Breast epithelium (tissue), 4 donors: ENCODE results near the gene ATXN3. TPM values are rescaled to one million over a fixed set of nuclear protein-coding genes. Genes with fewer than 3 reads are reported as not detected.
"Not testable (repeated sequence)": the region's sequence is repeated elsewhere in the genome, so short reads cannot be mapped to it uniquely, and the experiment has no call there.

ENCODE experiments used
- DNase-seq, 2 donors: peaks; one replicate each; pipeline ENCODE4 v3.0.0-alpha.2; 2019; ENCODE audit warnings: low spot score in 2 of 2
- H3K27ac ChIP-seq, 2 donors: fragments of 200-600 bp; sonication (generic) in 1 of 2; one replicate each; pipeline ENCODE4 v1.5.1; 2016 to 2019; ENCODE audit warnings: mild to moderate bottlenecking in 1 of 2
- H3K27me3 ChIP-seq, 2 donors: fragments of 200-600 bp; sonication (generic) in 1 of 2; one replicate each; pipeline versions ENCODE4 v1.5.1 to v1.6.0; 2017 to 2019; ENCODE audit warnings: control low read depth in 1 of 2, mild to moderate bottlenecking in 1 of 2
- H3K36me3 ChIP-seq: fragments of 200-600 bp; one replicate; pipeline ENCODE4 v1.5.1; 2019
- H3K4me1 ChIP-seq, 2 donors: fragments of 200-600 bp; sonication (generic); one replicate each; pipeline ENCODE4 v1.5.1; 2016 to 2019; ENCODE audit warnings: control low read depth in 1 of 2
- H3K4me3 ChIP-seq, 3 donors: fragments of 200-600 bp; sonication (generic); 1 replicate in 2 of 3; 2 replicates in 1 of 3; pipeline ENCODE4 v1.5.1; 2016 to 2019; ENCODE audit warnings: mild to moderate bottlenecking in 3 of 3, moderate library complexity in 2 of 3
- H3K9me3 ChIP-seq, 2 donors: fragments of 200-600 bp; sonication (generic) in 1 of 2; one replicate each; pipeline ENCODE4 v1.5.1; 2016 to 2019; ENCODE audit warnings: control low read depth in 1 of 2
- POLR2A ChIP-seq: fragments of 450-650 bp; IDR thresholded peaks from one replicate; pipeline ENCODE4 v1.6.1; 2016; ENCODE audit warnings: antibody characterized with exemption, mild to moderate bottlenecking, moderate library complexity
- POLR2AphosphoS5 ChIP-seq, 3 donors: sonication (generic); formaldehyde crosslinking; IDR thresholded peaks; one replicate each; pipeline ENCODE4 v1.6.1; 2017; ENCODE audit warnings: antibody characterized with exemption in 3 of 3
- intact Hi-C: fragments of 100-400 bp; cut with DNase I; formaldehyde crosslinking; loops from one replicate; pipeline ENCODE4 v1.15.1; 2023; ENCODE audit warnings: low total_unique reads
- total RNA-seq, 3 donors: library from RNA; depleted of rRNA; stranded (reverse); fragments of >200 nt; gene quantifications; one replicate each; pipeline ENCODE4 v1.1.0, GENCODE V29; 2016
- TF ChIP-seq, protein P1 (sequence below), 3 donors: fragments of 450-650 bp; IDR thresholded peaks; one replicate each; pipeline ENCODE4 v1.5.1; 2016 to 2017; ENCODE audit warnings: antibody characterized with exemption in 3 of 3, mild to moderate bottlenecking in 3 of 3, moderate library complexity in 3 of 3

Gene ATXN3
- total RNA-seq, 3 donors from 2014 or later: 36.2 to 46.7 (median 36.7) TPM

DNA sequence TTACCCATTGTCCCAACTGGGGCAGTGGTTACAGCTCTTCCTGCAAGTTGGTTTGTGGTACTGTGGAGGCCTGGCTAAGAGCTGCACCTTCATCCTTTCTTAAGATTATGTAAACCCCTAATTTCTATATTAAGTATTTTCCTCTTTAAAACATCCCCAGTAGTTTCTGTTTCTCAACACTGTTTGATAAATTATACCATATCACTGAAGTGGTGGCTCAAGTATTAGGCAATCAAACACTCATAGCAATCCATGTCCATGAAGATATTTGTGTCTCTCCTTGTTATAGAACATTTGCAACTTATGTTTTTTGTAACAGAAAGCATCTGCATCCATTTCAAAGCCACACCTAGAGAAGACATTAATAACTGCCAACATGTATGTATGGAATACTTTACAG, 31.8 kb downstream of the ATXN3 start:
- intact Hi-C loops: no loop called here
- DNase-seq: no peak
- Histone ChIP-seq H3K4me1 (no peaks in the 10 kb centered on the region), H3K4me3 (no peak overlapping the region), H3K27ac (no peak overlapping the region), H3K36me3 (peaks cover 2% of the 10 kb centered on the region), H3K9me3 (no peaks in the 10 kb centered on the region), H3K27me3 (no peaks in the 10 kb centered on the region)
- TF ChIP-seq POLR2AphosphoS5 (IDR thresholded peaks at IDR 0.05) (no peak), POLR2A (no peak)
- TF ChIP-seq, protein P1, sequence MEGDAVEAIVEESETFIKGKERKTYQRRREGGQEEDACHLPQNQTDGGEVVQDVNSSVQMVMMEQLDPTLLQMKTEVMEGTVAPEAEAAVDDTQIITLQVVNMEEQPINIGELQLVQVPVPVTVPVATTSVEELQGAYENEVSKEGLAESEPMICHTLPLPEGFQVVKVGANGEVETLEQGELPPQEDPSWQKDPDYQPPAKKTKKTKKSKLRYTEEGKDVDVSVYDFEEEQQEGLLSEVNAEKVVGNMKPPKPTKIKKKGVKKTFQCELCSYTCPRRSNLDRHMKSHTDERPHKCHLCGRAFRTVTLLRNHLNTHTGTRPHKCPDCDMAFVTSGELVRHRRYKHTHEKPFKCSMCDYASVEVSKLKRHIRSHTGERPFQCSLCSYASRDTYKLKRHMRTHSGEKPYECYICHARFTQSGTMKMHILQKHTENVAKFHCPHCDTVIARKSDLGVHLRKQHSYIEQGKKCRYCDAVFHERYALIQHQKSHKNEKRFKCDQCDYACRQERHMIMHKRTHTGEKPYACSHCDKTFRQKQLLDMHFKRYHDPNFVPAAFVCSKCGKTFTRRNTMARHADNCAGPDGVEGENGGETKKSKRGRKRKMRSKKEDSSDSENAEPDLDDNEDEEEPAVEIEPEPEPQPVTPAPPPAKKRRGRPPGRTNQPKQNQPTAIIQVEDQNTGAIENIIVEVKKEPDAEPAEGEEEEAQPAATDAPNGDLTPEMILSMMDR (IDR thresholded peaks at IDR 0.05): no peak

DNA sequence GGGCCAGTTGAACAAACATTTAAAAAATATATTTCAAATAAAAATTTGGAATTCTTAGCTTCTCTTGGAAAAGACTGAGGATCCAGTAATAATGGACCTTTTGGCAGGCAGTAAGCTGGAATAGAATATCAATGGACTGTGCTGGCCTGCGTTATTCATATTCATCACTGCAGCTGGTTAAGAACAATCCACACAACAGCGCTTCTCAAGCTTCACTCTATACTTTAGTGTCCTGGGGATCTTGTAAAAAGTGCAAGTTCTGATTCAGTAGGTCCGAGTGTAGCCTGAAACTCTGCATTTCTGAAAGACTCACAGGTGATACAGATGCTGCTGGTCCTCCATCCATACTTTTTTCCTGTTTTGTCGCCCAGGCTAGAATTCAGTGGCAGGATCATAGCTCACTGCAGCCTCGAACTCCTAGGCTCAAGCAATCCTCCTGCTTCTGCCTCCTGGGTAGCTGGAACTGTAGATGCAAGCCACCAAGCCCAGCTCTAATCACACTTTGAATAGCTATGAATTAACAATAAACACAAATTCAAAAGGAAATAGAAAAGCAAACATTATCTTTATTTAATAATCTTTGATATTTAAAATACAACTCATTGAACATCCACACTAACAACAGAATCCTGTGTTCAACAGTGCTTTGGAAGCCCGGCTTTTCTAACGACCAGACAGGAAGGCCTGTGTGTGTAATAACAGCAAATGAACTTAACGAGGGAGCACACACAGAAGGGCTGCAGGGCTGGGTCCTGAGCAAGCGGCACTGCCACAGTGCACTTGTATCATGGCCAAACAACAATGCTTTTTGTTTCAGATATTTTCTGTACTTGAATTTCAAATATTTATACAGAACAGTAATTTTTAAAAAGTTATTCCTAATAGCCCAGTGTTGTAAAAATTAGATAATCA, 48.1 kb downstream of the ATXN3 start:
- DNase-seq: no peak
- no peaks in the 10 kb centered on the region for H3K36me3 ChIP-seq
- H3K4me3 ChIP-seq: no peak overlapping the region
- H3K27me3 ChIP-seq: no peaks in the 10 kb centered on the region
- H3K9me3 ChIP-seq: no peaks in the 10 kb centered on the region
- TF ChIP-seq POLR2A: no peak
- no peak for TF ChIP-seq POLR2AphosphoS5 (IDR thresholded peaks at IDR 0.05)
- TF ChIP-seq, protein P1 (IDR thresholded peaks at IDR 0.05): no peak
- no peak overlapping the region for H3K27ac ChIP-seq
- no peaks in the 10 kb centered on the region for H3K4me1 ChIP-seq
- intact Hi-C loops: no loop called here

DNA sequence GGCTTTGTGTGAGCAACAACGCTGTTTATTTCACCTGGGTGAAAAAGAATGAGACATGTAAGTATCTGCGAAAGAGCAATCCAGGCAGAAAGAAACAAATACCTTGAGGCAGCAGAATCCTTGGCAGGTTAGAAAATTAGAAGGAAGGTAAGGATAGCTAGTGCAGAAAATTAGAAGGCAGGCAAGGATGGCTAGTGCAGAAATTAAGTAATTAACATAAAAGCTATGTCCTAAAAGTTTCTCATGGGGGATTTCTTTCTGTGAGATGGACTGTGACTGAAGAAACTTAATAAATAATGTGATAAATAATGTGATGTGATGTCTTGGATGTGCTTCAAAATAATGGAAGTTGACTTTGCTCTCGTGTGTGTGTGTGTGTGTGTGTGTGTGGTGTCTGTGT, 56.6 kb downstream of the ATXN3 start:
- no peak for DNase-seq
- Histone ChIP-seq H3K9me3 (peaks cover 0 to 6% of the 10 kb centered on the region in 2 donors), H3K27ac (no peak overlapping the region), H3K4me1 (no peaks in the 10 kb centered on the region), H3K36me3 (no peaks in the 10 kb centered on the region), H3K27me3 (no peaks in the 10 kb centered on the region), H3K4me3 (no peak overlapping the region)
- TF ChIP-seq, protein P1 (IDR thresholded peaks at IDR 0.05): no peak
- no peak for TF ChIP-seq POLR2AphosphoS5 (IDR thresholded peaks at IDR 0.05)
- TF ChIP-seq POLR2A: no peak
- intact Hi-C loops: no loop called here

DNA sequence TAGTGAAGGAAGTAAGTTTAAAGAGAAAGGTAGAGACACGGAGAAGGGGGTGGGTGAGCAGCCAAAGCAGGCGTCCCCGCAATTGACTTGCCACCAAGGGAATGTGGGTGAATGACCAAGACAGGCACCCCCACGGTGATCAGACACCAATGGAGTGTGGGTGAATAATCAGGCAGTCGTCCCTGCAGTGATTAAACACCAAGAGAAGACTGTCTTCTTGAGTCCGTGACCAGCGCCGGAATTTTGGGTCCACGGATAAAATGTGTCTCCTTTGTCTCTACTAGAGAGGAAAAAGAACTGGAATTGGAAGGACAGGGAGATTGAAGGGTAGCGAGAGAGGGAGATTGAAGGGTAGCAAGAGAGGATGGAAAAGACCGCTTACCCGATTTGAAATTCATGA, 57.2 kb downstream of the ATXN3 start:
- H3K27ac ChIP-seq, H3K9me3 ChIP-seq, H3K36me3 ChIP-seq, H3K4me1 ChIP-seq, H3K27me3 ChIP-seq, intact Hi-C loops, DNase-seq, H3K4me3 ChIP-seq: not testable (repeated sequence)

DNA sequence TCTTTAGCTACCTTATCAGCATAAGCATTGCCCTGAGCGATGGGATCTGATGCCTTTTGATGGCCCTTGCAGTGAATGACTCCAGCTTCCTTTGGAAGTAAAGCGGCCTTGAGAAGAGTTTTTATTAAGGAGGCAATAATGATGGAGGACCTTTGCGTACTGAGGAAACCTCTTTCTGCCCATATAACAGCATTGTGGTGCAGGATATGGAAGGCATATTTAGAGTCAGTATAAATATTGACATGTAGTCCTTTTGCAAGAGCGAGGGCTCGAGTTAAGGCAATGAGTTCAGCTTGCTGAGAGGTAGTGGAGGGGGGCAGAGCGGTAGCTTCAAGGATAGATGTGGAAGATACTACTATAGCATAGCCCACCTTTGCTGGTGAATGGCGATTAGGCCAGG, 60.5 kb downstream of the ATXN3 start:
- intact Hi-C loops, H3K27ac ChIP-seq, H3K27me3 ChIP-seq, H3K9me3 ChIP-seq, H3K36me3 ChIP-seq, H3K4me3 ChIP-seq, DNase-seq, H3K4me1 ChIP-seq: not testable (repeated sequence)

DNA sequence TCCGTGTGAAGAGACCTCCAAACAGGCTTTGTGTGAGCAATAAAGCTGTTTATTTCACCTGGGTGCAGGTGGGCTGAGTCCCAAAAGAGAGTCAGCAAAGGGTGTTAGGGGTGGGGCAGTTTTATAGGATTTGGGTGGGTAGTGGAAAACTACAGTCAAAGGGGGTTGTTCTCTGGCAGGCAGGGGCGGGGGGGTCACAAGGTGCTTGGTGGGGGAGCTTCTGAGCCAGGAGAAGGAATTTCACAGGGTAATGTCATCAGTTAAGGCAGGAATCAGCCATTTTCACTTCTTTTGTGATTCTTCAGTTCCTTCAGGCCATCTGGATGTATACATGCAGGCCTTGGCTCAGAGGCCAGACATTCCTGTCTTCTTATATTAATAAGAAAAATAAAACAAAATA, 64.6 kb downstream of the ATXN3 start:
- intact Hi-C loops, H3K4me3 ChIP-seq, H3K27ac ChIP-seq, H3K36me3 ChIP-seq, DNase-seq, H3K9me3 ChIP-seq, H3K27me3 ChIP-seq, H3K4me1 ChIP-seq: not testable (repeated sequence)
